Activated T-helper 1 cell treated with anti-CD3 and anti-CD28 coated beads, Interleukin-2, amount 50 U/mL, for 16 hours (primary cell): ENCODE measurements around the gene ZNF189.
A peak's percentile ranks its signal among the peaks of the same experiment; 100 is the strongest.
"Not testable (repeated sequence)": the region's sequence is repeated elsewhere in the genome, so short reads cannot be mapped to it uniquely, and the experiment has no call there.

Source experiments
- DNase-seq, 2 donors: peaks; one replicate each; pipeline ENCODE4 v3.0.0-alpha.2; 2020; ENCODE audit warnings: low read depth in 1 of 2, low spot score in 1 of 2

ZNF189 gene

GRCh38 chr9:101376111-101376848 lies 22.4 kb upstream of the ZNF189 start:
- no peak for DNase-seq

GRCh38 chr9:101380295-101380694 lies 18.4 kb upstream of the ZNF189 start:
- DNase-seq = no peak

GRCh38 chr9:101381118-101381517 lies 17.5 kb upstream of the ZNF189 start:
- DNase-seq = no peak

DNA sequence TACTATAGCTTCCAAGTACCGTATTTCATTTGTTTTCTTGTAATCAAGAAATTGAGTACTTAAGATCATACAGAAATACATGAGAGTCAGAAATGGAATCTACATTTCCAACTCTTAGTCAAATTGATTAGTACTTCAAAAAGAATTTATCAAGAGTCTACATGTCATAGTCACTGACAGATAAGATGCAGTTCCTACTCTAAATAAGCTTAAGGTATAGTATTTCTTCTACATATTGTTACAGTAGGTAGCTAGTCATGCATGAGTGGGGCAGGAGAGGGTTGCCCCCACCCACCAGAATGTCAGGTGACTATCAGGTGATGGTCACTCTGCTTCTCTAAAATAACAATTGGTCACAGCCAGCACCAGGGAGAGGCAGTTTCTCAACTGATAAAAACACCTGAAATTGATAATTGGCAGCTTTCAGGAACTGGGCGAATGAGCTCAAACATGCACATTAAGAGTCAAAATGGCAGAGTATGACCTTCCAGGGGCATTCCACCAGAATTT lies 16.8 kb upstream of the ZNF189 start:
- DNase-seq = no peak

DNA sequence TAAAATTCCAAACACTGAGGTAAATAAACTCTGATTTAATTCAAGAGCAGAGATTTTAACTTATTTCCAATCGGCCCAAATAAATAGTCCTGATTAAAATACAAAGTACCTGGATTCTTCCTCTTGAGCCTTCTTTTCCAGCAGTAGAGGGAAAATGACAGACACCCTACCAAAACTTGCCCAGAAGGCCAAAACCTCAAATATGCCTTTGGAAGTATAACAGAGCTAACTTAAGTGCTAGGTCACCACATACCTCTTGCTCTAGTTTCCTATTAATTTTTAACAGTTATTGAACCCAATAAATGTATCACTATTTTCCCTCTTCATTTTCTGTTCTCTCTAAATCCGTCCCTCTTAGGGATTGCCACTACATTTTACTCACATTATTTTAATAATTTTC lies 15.3 kb upstream of the ZNF189 start:
- no peak for DNase-seq

DNA sequence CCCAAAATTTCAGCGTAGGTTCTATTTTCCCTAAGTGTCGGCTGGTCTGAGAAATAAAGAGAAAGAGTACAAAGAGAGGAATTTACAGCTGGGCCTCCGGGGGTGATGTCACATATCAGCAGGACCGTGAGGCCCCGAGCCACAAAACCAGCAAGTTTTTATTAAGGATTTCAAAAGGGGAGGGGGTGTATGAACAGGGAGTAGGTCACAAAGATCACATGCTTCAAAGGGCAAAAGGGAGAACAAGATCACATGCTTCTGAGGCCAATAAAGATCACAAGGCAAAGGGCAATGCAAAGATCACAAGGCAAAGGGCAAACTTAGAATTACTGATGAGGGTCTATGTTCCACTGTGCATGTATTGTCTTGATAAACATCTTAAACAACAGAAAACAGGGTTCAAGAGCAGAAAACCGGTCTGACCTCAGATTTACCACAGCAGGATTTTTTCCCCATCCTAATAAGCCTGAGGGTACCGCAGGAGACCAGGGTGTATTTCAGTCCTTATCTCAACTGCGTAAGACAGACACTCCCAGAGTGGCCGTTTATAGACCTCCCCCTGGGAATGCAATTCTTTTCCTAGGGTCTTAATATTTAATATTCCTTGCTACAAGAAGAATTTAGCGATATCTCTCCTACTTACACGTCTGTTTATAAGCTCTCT lies 13.6 kb upstream of the ZNF189 start, which contains the start of gene BAAT:
TSS of gene BAAT (minus strand) at position 134 of the 664 bp plus-strand sequence. CDS start 13,602 bp downstream, outside the sequence.
- not testable (repeated sequence) for DNase-seq

- DNase-seq = no peak
These were observed 10.7 kb upstream of the ZNF189 start for GRCh38 chr9:101387871-101388506.

- no peak for DNase-seq
These were observed 10.1 kb upstream of the ZNF189 start for GRCh38 chr9:101388507-101388993.

- no peak for DNase-seq
These were observed 5.5 kb upstream of the ZNF189 start for GRCh38 chr9:101393135-101393534.

DNA sequence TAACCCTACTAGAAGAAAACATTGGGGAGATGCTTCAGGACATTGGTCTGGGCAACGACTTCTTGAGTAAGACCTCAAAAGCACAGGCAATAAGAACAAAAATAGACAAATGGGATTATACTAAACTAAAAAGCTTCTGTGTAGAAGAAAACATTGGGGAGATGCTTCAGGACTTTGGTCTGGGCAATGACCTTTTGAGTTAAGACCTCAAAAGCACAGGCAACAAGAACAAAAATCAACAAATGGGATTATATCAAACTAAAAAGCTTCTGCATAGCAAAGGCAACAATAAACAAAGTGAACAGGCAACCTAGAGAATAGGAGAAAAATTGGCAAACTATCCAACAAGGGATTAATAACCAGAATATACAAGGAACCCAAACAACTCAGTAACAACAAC lies 4.0 kb upstream of the ZNF189 start:
- DNase-seq = no peak

DNA sequence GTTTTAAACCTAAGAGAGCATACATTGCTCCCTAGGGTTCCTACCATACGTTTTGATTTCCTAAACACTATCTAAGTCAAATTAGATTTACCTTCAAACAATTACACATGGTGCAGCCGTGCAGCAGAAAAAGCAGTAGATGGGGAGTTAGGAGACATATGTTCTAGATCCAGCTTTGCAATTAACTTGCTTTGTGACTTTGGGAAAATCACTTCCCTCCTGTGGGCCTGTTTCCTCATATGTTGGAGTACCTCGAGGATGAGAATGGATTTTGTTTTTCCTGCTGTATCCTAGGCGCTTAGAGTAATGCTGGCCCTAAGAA lies 944 bp upstream of the ZNF189 start:
- DNase-seq = no peak

DNA sequence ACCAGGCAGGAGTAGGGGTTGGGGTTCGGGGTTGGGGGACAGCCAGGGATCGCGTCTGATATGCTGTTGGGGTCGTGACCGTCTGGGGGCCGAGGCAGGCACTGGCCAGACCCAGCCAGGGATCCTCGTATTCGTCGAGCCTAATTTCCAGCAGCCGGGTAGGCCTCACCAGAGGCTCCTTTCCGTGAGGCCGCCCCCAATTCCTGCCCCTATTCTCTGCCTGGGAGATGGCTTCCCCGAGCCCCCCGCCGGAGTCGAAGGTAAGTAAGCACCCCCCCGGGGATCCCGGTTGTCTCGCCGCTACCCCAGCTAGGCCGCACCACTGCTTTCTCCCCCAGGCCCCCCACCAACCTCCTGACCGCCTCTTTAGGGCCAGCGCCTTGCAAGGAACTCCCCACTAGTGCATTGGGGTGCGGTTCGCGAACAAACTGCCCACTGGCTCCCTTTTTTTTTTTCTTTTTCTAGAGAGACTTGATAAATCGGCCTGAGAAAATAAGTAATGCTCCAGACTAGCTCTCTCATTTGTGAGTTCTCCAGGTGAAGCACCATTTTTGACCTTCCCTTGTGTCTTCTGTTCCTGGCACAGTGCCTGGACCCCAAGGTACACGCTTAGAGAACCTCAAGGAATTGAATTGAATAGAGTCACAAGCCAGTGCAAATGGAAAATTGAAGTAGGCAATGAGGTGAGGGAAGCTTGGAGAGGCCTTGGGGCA lies 435 bp downstream of the ZNF189 start:
- DNase-seq = peak in 1 of 2 donors; percentile 5

- DNase-seq = no peak
These were observed 956 bp downstream of the ZNF189 start for GRCh38 chr9:101399643-101399970.

GRCh38 chr9:101400120-101400519 lies 1.5 kb downstream of the ZNF189 start:
- DNase-seq = no peak

DNA sequence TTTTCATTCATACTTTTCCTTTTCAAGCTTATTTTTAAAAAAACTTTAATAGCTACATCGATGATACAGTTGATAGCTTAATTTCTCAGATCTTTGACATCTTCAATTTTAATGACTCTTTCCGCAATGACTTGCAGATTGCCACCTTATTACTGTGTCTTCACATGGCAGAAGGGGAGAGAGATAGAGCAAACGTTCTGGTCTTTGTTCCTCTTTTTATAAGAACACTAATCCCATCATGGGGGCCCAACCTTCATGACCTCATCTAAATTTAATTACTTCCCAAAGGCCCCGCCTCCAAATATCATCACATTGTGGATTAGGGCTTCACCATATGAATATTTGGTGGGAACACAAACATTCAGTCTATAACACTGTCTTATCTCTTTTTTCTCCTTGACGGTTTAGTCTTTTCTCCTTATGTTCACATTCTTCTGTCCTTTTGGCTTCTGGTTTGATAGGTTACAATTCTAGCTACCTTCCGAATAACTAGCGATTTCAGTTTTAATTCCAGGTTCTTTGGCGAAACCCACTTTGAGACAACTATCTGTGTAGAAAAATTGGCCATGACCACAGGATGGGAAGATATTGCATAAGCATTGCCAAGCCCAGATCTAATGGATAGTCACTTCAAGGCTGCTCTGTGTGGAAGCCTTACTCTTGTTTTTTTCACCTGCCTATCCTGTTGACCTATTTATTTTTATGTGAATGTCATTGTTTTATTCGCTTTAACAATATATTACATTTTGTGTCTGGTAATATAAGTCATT lies 5.0 kb downstream of the ZNF189 start:
- DNase-seq = no peak

DNA sequence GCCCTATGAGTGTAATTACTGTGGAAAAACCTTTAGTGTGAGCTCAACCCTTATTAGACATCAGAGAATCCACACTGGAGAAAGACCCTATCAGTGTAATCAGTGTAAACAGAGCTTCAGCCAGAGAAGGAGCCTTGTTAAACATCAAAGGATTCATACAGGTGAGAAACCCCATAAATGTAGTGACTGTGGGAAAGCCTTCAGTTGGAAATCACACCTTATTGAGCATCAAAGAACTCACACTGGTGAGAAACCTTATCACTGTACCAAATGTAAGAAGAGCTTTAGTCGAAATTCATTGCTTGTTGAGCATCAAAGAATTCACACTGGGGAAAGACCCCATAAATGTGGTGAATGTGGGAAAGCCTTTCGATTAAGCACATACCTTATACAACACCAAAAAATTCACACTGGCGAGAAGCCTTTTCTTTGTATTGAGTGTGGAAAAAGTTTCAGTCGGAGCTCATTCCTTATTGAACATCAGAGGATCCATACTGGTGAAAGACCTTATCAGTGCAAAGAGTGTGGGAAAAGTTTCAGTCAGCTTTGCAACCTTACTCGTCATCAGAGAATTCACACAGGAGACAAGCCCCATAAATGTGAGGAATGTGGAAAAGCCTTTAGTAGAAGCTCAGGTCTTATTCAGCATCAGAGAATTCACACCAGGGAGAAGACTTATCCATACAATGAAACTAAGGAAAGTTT lies 9.9 kb downstream of the ZNF189 start:
- no peak for DNase-seq

- no peak for DNase-seq
These were observed 10.4 kb downstream of the ZNF189 start for GRCh38 chr9:101409079-101409477.

GRCh38 chr9:101414839-101415238 lies 16.2 kb downstream of the ZNF189 start:
- no peak for DNase-seq

- no peak for DNase-seq
These were observed 16.9 kb downstream of the ZNF189 start for GRCh38 chr9:101415578-101415977.

DNA sequence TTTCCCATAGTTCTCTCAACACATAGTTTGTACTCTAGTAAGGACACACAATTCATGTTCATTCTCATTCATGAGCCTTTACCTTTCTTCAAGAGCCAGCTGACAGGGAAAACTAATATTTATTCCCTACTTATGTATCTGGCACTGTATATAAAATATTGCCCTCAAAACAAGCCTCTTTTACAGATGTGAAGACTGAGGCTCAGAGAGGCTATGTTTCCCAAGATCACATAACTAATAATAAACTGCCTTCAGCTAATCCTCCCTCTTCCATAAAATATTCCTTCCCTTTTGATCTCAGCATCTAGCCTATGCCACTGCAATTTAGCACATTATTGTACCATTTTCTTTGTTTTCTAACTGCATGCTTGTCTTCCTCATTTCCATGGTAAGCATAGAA lies 18.7 kb downstream of the ZNF189 start:
- no peak for DNase-seq
